GM19467 (cell line): ENCODE results near the gene CAPN9.

Experiments used
- ATAC-seq: cut with Tn5 transposase; IDR thresholded peaks from one replicate; pipeline ENCODE4 v1.9.1; 2021; ENCODE audit warnings: mild to moderate bottlenecking, moderate library complexity; ENCODE audit not compliant: unreplicated experiment

CAPN9 gene

GRCh38 chr1:230820568-230820967 lies 73.4 kb downstream of the CAPN9 start:
- no peak for ATAC-seq

GRCh38 chr1:230821346-230821745 lies 74.2 kb downstream of the CAPN9 start:
- ATAC-seq, result no peak

- ATAC-seq, result no peak
These were observed 74.9 kb downstream of the CAPN9 start for GRCh38 chr1:230822092-230822581.

- ATAC-seq, result no peak
These were observed 76.2 kb downstream of the CAPN9 start for GRCh38 chr1:230823426-230823825.

- ATAC-seq, result no peak
These were observed 76.8 kb downstream of the CAPN9 start for GRCh38 chr1:230823931-230824381.

GRCh38 chr1:230824551-230824918 lies 77.3 kb downstream of the CAPN9 start:
- ATAC-seq, result no peak

- no peak for ATAC-seq
These were observed 77.9 kb downstream of the CAPN9 start for GRCh38 chr1:230824919-230825721.

GRCh38 chr1:230825761-230826160 lies 78.6 kb downstream of the CAPN9 start:
- no peak for ATAC-seq

- no peak for ATAC-seq
These were observed 79.1 kb downstream of the CAPN9 start for GRCh38 chr1:230826166-230826875.

GRCh38 chr1:230827081-230827681 lies 80.0 kb downstream of the CAPN9 start:
- no peak for ATAC-seq

GRCh38 chr1:230827801-230828200 lies 80.6 kb downstream of the CAPN9 start:
- ATAC-seq, result no peak

- no peak for ATAC-seq
These were observed 81.2 kb downstream of the CAPN9 start for GRCh38 chr1:230828421-230828820.

GRCh38 chr1:230831771-230832170 lies 84.6 kb downstream of the CAPN9 start:
- no peak for ATAC-seq

- ATAC-seq, result no peak
These were observed 85.3 kb downstream of the CAPN9 start for GRCh38 chr1:230832476-230832875.

- no peak for ATAC-seq
These were observed 86.3 kb downstream of the CAPN9 start for GRCh38 chr1:230833511-230833910.

- ATAC-seq, result no peak
These were observed 87.1 kb downstream of the CAPN9 start for GRCh38 chr1:230834292-230834691.

- no peak for ATAC-seq
These were observed 89.2 kb downstream of the CAPN9 start for GRCh38 chr1:230836347-230836746.

GRCh38 chr1:230836793-230837192 lies 89.6 kb downstream of the CAPN9 start:
- ATAC-seq, result no peak

- no peak for ATAC-seq
These were observed 92.0 kb downstream of the CAPN9 start for GRCh38 chr1:230839173-230839572.

- ATAC-seq, result no peak
These were observed 95.6 kb downstream of the CAPN9 start for GRCh38 chr1:230842801-230843200.

- no peak for ATAC-seq
These were observed 96.5 kb downstream of the CAPN9 start for GRCh38 chr1:230843503-230844309.
